Karpas-422 (cell line): ENCODE measurements around the gene PIR. TPM values are rescaled to one million over a fixed set of nuclear protein-coding genes. Genes with fewer than 3 reads are reported as not detected.

ENCODE experiments used
- DNase-seq: peaks from one replicate; pipeline ENCODE4 v3.0.0-alpha.2; 2015
- H2AFZ ChIP-seq: fragments of 200-600 bp; sonication (generic); 2 replicates; pipeline ENCODE4 v1.6.1; 2014; ENCODE audit warnings: antibody characterized with exemption, low read length, mixed read lengths
- H3K27ac ChIP-seq: fragments of 200-600 bp; sonication (generic); 2 replicates; pipeline ENCODE4 v1.5.1; 2014; ENCODE audit warnings: mild to moderate bottlenecking, low read length, moderate library complexity
- H3K27me3 ChIP-seq: fragments of 200-600 bp; sonication (generic); 2 replicates; pipeline ENCODE4 v1.6.1; 2014; ENCODE audit warnings: low read length, mixed read lengths
- H3K36me3 ChIP-seq: fragments of 200-600 bp; sonication (generic); 2 replicates; pipeline ENCODE4 v1.6.1; 2014; ENCODE audit warnings: low read length, mixed read lengths; ENCODE audit not compliant: insufficient read depth
- H3K4me1 ChIP-seq: fragments of 200-600 bp; sonication (generic); 2 replicates; pipeline ENCODE4 v1.6.1; 2014; ENCODE audit warnings: mild to moderate bottlenecking, low read length, mixed read lengths
- H3K4me2 ChIP-seq: fragments of 200-600 bp; sonication (generic); 2 replicates; pipeline ENCODE4 v1.6.1; 2014; ENCODE audit warnings: low read length, low read depth, mild to moderate bottlenecking; ENCODE audit not compliant: poor library complexity, severe bottlenecking
- H3K4me3 ChIP-seq: fragments of 200-600 bp; sonication (generic); 2 replicates; pipeline ENCODE4 v1.5.1; 2014; ENCODE audit warnings: mild to moderate bottlenecking, antibody characterized with exemption, low read length, mixed read lengths
- H3K79me2 ChIP-seq: fragments of 200-600 bp; sonication (generic); 2 replicates; pipeline ENCODE4 v1.6.1; 2014; ENCODE audit warnings: mild to moderate bottlenecking, low read length, mixed read lengths
- H3K9ac ChIP-seq: fragments of 200-600 bp; sonication (generic); 2 replicates; pipeline ENCODE4 v1.6.0; 2014; ENCODE audit warnings: low read length
- H3K9me2 ChIP-seq: fragments of 200-600 bp; sonication (generic), shearing (Covaris generic); replicated peaks from 2 replicates; pipeline ENCODE4 v1.6.0; 2014; ENCODE audit warnings: mild to moderate bottlenecking, low read length, moderate library complexity; ENCODE audit not compliant: insufficient read depth
- H3K9me3 ChIP-seq: fragments of 300-700, 200-600 bp; sonication (generic); 2 replicates; pipeline ENCODE4 v1.6.1; 2014; ENCODE audit warnings: low read length, mixed read lengths
- H4K20me1 ChIP-seq: fragments of 200-600 bp; sonication (generic); 2 replicates; pipeline ENCODE4 v1.6.1; 2014; ENCODE audit warnings: mild to moderate bottlenecking, antibody characterized with exemption, low read length, low read depth; ENCODE audit not compliant: insufficient read depth
- total RNA-seq: library from RNA; depleted of rRNA; stranded (reverse); fragments of >200 nt; shearing (Covaris generic); gene quantifications from 2 replicates; pipeline ENCODE4 v1.2.3, GENCODE V29; 2014; ENCODE audit warnings: low replicate concordance

Gene PIR
- total RNA-seq, 1 experiment from 2014 or later, result not detected

GRCh38 chrX:15384304-15384703, 108.8 kb downstream of the PIR start, which contains the start of gene VEGFD:
TSS of gene VEGFD (minus strand) at chrX:15384413. CDS start at chrX:15383946, 467 bp downstream.
- Histone ChIP-seq H3K4me3 (no peak within 1 kb of the TSS), H3K36me3 (no peaks in the 10 kb centered on the region), H2AFZ (no peak within 1 kb of the TSS), H3K4me1 (no peaks in the 10 kb centered on the region), H3K4me2 (no peak within 1 kb of the TSS), H3K27me3 (no peaks in the 10 kb centered on the region), H3K9me2 (no peaks in the 10 kb centered on the region), H4K20me1 (no peaks in the 10 kb centered on the region), H3K27ac (no peak within 1 kb of the TSS), H3K9me3 (no peaks in the 10 kb centered on the region), H3K79me2 (no peaks in the 10 kb centered on the region), H3K9ac (no peak within 1 kb of the TSS)
- no peak for DNase-seq

- Histone ChIP-seq H4K20me1 (no peaks in the 10 kb centered on the region), H3K4me2 (no peak overlapping the region), H3K9me2 (no peaks in the 10 kb centered on the region), H3K9me3 (no peaks in the 10 kb centered on the region), H2AFZ (no peak overlapping the region), H3K27ac (no peak overlapping the region), H3K36me3 (no peaks in the 10 kb centered on the region), H3K4me1 (no peaks in the 10 kb centered on the region), H3K79me2 (no peaks in the 10 kb centered on the region), H3K4me3 (no peak overlapping the region), H3K27me3 (no peaks in the 10 kb centered on the region), H3K9ac (no peak overlapping the region)
- DNase-seq, result peak; percentile 50
These were observed 110.3 kb downstream of the PIR start for GRCh38 chrX:15382813-15383212.

GRCh38 chrX:15376956-15377355, 116.2 kb downstream of the PIR start:
- no peaks in the 10 kb centered on the region for H3K9me3 ChIP-seq
- H3K4me1 ChIP-seq, result peaks cover 7% of the 10 kb centered on the region
- H3K4me2 ChIP-seq, result no peak overlapping the region
- no peak for DNase-seq
- no peaks in the 10 kb centered on the region for H3K79me2 ChIP-seq
- H4K20me1 ChIP-seq, result no peaks in the 10 kb centered on the region
- H3K9ac ChIP-seq, result no peak overlapping the region
- H3K27me3 ChIP-seq, result no peaks in the 10 kb centered on the region
- no peaks in the 10 kb centered on the region for H3K9me2 ChIP-seq
- H3K27ac ChIP-seq, result no peak overlapping the region
- H2AFZ ChIP-seq, result no peak overlapping the region
- H3K4me3 ChIP-seq, result no peak overlapping the region
- H3K36me3 ChIP-seq, result no peaks in the 10 kb centered on the region

GRCh38 chrX:15373976-15374375, 119.2 kb downstream of the PIR start:
- H3K9me2 ChIP-seq, result no peaks in the 10 kb centered on the region

GRCh38 chrX:15366506-15367352, 126.4 kb downstream of the PIR start:
- peaks cover 21% of the 10 kb centered on the region for H3K4me1 ChIP-seq
- no peak overlapping the region for H3K4me3 ChIP-seq
- H3K36me3 ChIP-seq, result no peaks in the 10 kb centered on the region
- no peak overlapping the region for H3K4me2 ChIP-seq
- H3K9ac ChIP-seq, result no peak overlapping the region
- H3K9me3 ChIP-seq, result no peaks in the 10 kb centered on the region
- no peak overlapping the region for H2AFZ ChIP-seq
- H3K27ac ChIP-seq, result no peak overlapping the region
- H4K20me1 ChIP-seq, result no peaks in the 10 kb centered on the region
- DNase-seq, result no peak
- no peaks in the 10 kb centered on the region for H3K27me3 ChIP-seq
- H3K79me2 ChIP-seq, result no peaks in the 10 kb centered on the region
- no peaks in the 10 kb centered on the region for H3K9me2 ChIP-seq

More at GRCh38 chrX:15373976-15374375, 119.2 kb downstream of the PIR start:
- Histone ChIP-seq H3K4me2 (no peak overlapping the region), H3K79me2 (no peaks in the 10 kb centered on the region), H4K20me1 (no peaks in the 10 kb centered on the region), H3K27me3 (no peaks in the 10 kb centered on the region), H2AFZ (no peak overlapping the region), H3K9me3 (no peaks in the 10 kb centered on the region), H3K4me1 (peaks cover 18% of the 10 kb centered on the region), H3K9ac (no peak overlapping the region), H3K36me3 (no peaks in the 10 kb centered on the region), H3K27ac (no peak overlapping the region), H3K4me3 (no peak overlapping the region)
- DNase-seq, result no peak

- Histone ChIP-seq H3K9me2 (no peaks in the 10 kb centered on the region), H3K9ac (no peak overlapping the region), H3K4me2 (no peak overlapping the region), H3K27ac (no peak overlapping the region), H3K9me3 (0 out of 2 replicates have a peak, but pooled peaks cover 5% of the 10 kb centered on the region), H2AFZ (no peak overlapping the region), H3K4me1 (peaks cover 41% of the 10 kb centered on the region), H4K20me1 (no peaks in the 10 kb centered on the region), H3K4me3 (no peak overlapping the region), H3K27me3 (no peaks in the 10 kb centered on the region), H3K36me3 (no peaks in the 10 kb centered on the region), H3K79me2 (no peaks in the 10 kb centered on the region)
- no peak for DNase-seq
These were observed 133.4 kb downstream of the PIR start for GRCh38 chrX:15359701-15360100.

GRCh38 chrX:15358533-15358932, 134.6 kb downstream of the PIR start:
- peak overlapping the region; percentile 47 for H3K4me2 ChIP-seq
- peak; percentile 69 for DNase-seq
- H3K4me1 ChIP-seq, result peaks cover 45% of the 10 kb centered on the region
- 0 out of 2 replicates have a peak overlapping the region, but pooled peaks have one; percentile 6 for H3K4me3 ChIP-seq
- H3K9me2 ChIP-seq, result no peaks in the 10 kb centered on the region
- H4K20me1 ChIP-seq, result no peaks in the 10 kb centered on the region
- H3K27ac ChIP-seq, result peak overlapping the region; percentile 51; the same call in 1 of the 2 replicates
- H3K79me2 ChIP-seq, result no peaks in the 10 kb centered on the region
- H3K9me3 ChIP-seq, result 0 out of 2 replicates have a peak, but pooled peaks cover 5% of the 10 kb centered on the region
- no peak overlapping the region for H3K9ac ChIP-seq
- H3K27me3 ChIP-seq, result no peaks in the 10 kb centered on the region
- H3K36me3 ChIP-seq, result no peaks in the 10 kb centered on the region
- no peak overlapping the region for H2AFZ ChIP-seq

- Histone ChIP-seq H3K9me2 (no peaks in the 10 kb centered on the region), H3K27ac (no peak overlapping the region), H3K27me3 (no peaks in the 10 kb centered on the region), H3K9me3 (0 out of 2 replicates have a peak, but pooled peaks cover 5% of the 10 kb centered on the region), H3K9ac (no peak overlapping the region), H3K4me1 (peaks cover 45% of the 10 kb centered on the region), H3K4me2 (peak overlapping the region; percentile 25), H2AFZ (no peak overlapping the region), H4K20me1 (no peaks in the 10 kb centered on the region), H3K79me2 (no peaks in the 10 kb centered on the region), H3K4me3 (no peak overlapping the region), H3K36me3 (no peaks in the 10 kb centered on the region)
- peak; percentile 55 for DNase-seq
These were observed 136.7 kb downstream of the PIR start for GRCh38 chrX:15356444-15356843.
